Fibroblast of lung (primary cell): Measurements from ENCODE around the gene ARRDC4.

Source experiments
- CTCF ChIP-seq, 2 donors: IDR thresholded peaks in 1 of 2; conservative IDR thresholded peaks in 1 of 2; 1 replicate in 1 of 2; 2 replicates in 1 of 2; pipeline ENCODE4 v1.5.1; 2011 to 2012; ENCODE audit warnings: low read length in 2 of 2, control low read depth in 1 of 2, inconsistent platforms in 1 of 2, low read depth in 1 of 2, mild to moderate bottlenecking in 1 of 2
- EZH2 ChIP-seq: IDR thresholded peaks from 2 replicates; pipeline ENCODE4 v1.5.1; 2012; ENCODE audit warnings: low read length, control low read depth, mild to moderate bottlenecking; ENCODE audit errors: missing control alignments

- TF ChIP-seq CTCF (conservative IDR thresholded peaks at IDR 0.05 in 1 of 2, IDR thresholded peaks at IDR 0.05 in 1 of 2; ENCODE audit: low read depth in 1 of 2, low read length in 2 of 2) (no peak), EZH2 (no peak)
Observed at GRCh38 chr15:97960364-97961066, at the start of gene ARRDC4.
